Thymus (tissue), 11 donors: Measurements from ENCODE around the gene HNRNPUL2. TPM values are rescaled to one million over a fixed set of nuclear protein-coding genes. Genes with fewer than 3 reads are reported as not detected.
A peak's percentile ranks its signal among the peaks of the same experiment; 100 is the strongest.
"Not testable (repeated sequence)": the region's sequence is repeated elsewhere in the genome, so short reads cannot be mapped to it uniquely, and the experiment has no call there.

Experiments used
- DNase-seq, 9 donors: peaks; one replicate each; pipeline ENCODE4 v3.0.0-alpha.2; 2013; ENCODE audit warnings: low spot score in 9 of 9, low read depth in 6 of 9, missing footprints in 1 of 9
- H3K27ac ChIP-seq, 2 donors: one replicate each; pipeline ENCODE4 v1.5.1; 2013; ENCODE audit warnings: control low read depth in 1 of 2, low read depth in 1 of 2, low read length in 1 of 2, mild to moderate bottlenecking in 1 of 2, moderate library complexity in 1 of 2
- H3K27me3 ChIP-seq, 2 donors: one replicate each; pipeline ENCODE4 v1.5.1; 2013; ENCODE audit warnings: low read length in 1 of 2; ENCODE audit not compliant: control insufficient read depth in 2 of 2, insufficient read depth in 1 of 2
- H3K36me3 ChIP-seq, 2 donors: one replicate each; pipeline ENCODE4 v1.5.1; 2013; ENCODE audit warnings: low read length in 1 of 2, mild to moderate bottlenecking in 1 of 2, moderate library complexity in 1 of 2; ENCODE audit not compliant: control insufficient read depth in 2 of 2, insufficient read depth in 2 of 2
- H3K4me1 ChIP-seq, 2 donors: one replicate each; pipeline ENCODE4 v1.5.1; 2013; ENCODE audit warnings: low read length in 2 of 2; ENCODE audit not compliant: control insufficient read depth in 2 of 2, insufficient read depth in 2 of 2
- H3K4me3 ChIP-seq, 2 donors: one replicate each; pipeline ENCODE4 v1.5.1; 2013; ENCODE audit warnings: low read length in 2 of 2, control low read depth in 1 of 2, mild to moderate bottlenecking in 1 of 2
- H3K9me3 ChIP-seq, 2 donors: one replicate each; pipeline ENCODE4 v1.5.1; 2013; ENCODE audit warnings: low read length in 1 of 2, mild to moderate bottlenecking in 1 of 2; ENCODE audit not compliant: control insufficient read depth in 2 of 2, insufficient read depth in 1 of 2
- WGBS: extraction: QIAGEN DNeasy Blood & Tissue Kit; methylation state at CpG from one replicate; pipeline ENCODE4 v1.1.7; 2013; 5-methylcytosine and 5-hydroxymethylcytosine counted together
- polyA plus RNA-seq: library from polyadenylated mRNA; stranded (reverse); fragments of 200-250 nt; gene quantifications from one replicate; pipeline ENCODE4 v1.2.3, GENCODE V29; 2013
- total RNA-seq: library from RNA; stranded (reverse); fragments of 120-200 nt; gene quantifications from one replicate; pipeline ENCODE4 v1.2.4, GENCODE V29; 2013
- donor health status: healthy.

The HNRNPUL2 gene
- total and polyA plus RNA-seq, 2 donors = 7.7 to 44.7 TPM

- H3K27me3 ChIP-seq = no peaks in the 10 kb centered on the region
These were observed 48.2 kb downstream of the HNRNPUL2 start, which contains the start of gene UBXN1 for GRCh38 chr11:62678770-62679696. TSS of gene UBXN1 (minus strand) at chr11:62679073. CDS start at chr11:62678923, 150 bp downstream.

GRCh38 chr11:62678433-62678769 lies 48.9 kb downstream of the HNRNPUL2 start:
- peaks cover 7 to 24% of the 10 kb centered on the region in 2 donors for H3K4me1 ChIP-seq
- no peak for DNase-seq
- WGBS = 6% methylated on average over 16 of the region's 16 CpGs

More at GRCh38 chr11:62678770-62679696, 48.2 kb downstream of the HNRNPUL2 start, which contains the start of gene UBXN1:
- DNase-seq = peak; percentile 56 to 92 (median 82)
- Histone ChIP-seq H3K36me3 (peaks cover 19 to 31% of the 10 kb centered on the region in 2 donors), H3K4me3 (peak within 1 kb of the TSS; percentile 56 to 99), H3K27ac (peak within 1 kb of the TSS; percentile 83 to 87), H3K4me1 (peaks cover 7 to 24% of the 10 kb centered on the region in 2 donors), H3K9me3 (no peaks in the 10 kb centered on the region)
- 11% methylated on average over 55 of the region's 55 CpGs for WGBS

DNA sequence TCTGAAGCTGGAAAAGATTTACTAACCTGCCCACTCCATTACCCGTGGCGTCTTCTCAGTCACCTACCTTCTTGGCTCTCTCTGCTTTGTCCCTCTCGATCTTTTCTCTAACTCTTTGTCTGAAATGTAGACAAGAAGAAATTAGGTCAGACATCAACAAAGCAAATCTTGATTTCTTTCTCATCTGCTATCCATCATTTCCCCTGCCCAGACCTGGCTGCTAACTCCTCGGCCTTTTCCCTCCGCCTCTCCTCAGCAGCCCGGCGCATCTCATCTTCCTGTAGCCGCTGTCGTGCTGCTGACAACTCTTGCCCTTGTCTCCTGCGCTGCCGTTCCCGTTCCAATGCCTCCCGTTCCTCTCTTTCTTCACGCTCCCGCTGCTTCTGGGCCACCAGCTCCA lies 49.5 kb downstream of the HNRNPUL2 start:
- Histone ChIP-seq H3K4me1 (peaks cover 8 to 30% of the 10 kb centered on the region in 2 donors), H3K27ac (peak overlapping the region in 1 of 2 donors; percentile 26), H3K9me3 (no peaks in the 10 kb centered on the region), H3K27me3 (no peaks in the 10 kb centered on the region), H3K4me3 (peak overlapping the region; percentile 56 to 99), H3K36me3 (peaks cover 19 to 41% of the 10 kb centered on the region in 2 donors)
- WGBS = 96% methylated on average over 15 of the region's 15 CpGs
- DNase-seq = no peak

More at GRCh38 chr11:62678433-62678769, 48.9 kb downstream of the HNRNPUL2 start:
- Histone ChIP-seq H3K4me3 (peak overlapping the region; percentile 56 to 99), H3K36me3 (peaks cover 19 to 36% of the 10 kb centered on the region in 2 donors), H3K9me3 (no peaks in the 10 kb centered on the region), H3K27me3 (no peaks in the 10 kb centered on the region), H3K27ac (peak overlapping the region; percentile 83 to 87)

DNA sequence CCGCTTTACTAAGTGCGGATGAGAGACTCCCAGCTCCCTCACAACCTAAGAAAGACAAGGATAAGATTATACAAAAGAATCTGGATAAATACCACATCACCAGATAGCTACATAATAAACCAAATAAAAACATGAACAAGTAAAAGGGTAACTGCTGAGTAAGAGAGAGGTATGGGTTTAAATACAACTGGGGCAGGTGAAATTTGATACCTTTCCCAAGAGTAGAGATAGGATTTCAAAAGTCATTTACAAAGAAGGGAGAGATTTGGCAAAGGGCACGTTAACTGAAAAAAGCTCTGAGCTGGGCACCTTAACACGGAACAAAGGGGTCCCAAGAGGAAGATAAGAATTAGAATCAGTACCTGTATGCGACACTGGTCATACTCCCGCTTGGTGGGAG lies 50.1 kb downstream of the HNRNPUL2 start:
- WGBS = 95% methylated on average over 6 of the region's 6 CpGs
- Histone ChIP-seq H3K4me3 (no peak overlapping the region), H3K36me3 (peaks cover 19 to 41% of the 10 kb centered on the region in 2 donors), H3K9me3 (peaks cover 0 to 1% of the 10 kb centered on the region in 2 donors), H3K4me1 (peaks cover 13 to 35% of the 10 kb centered on the region in 2 donors), H3K27me3 (no peaks in the 10 kb centered on the region), H3K27ac (no peak overlapping the region)
- DNase-seq = no peak

- Histone ChIP-seq H3K27me3 (no peaks in the 10 kb centered on the region), H3K27ac (no peak overlapping the region), H3K36me3 (peaks cover 19 to 41% of the 10 kb centered on the region in 2 donors), H3K4me3 (no peak overlapping the region), H3K4me1 (peaks cover 14 to 37% of the 10 kb centered on the region in 2 donors), H3K9me3 (peaks cover 0 to 4% of the 10 kb centered on the region in 2 donors)
- no peak for DNase-seq
- 85% methylated on average over 6 of the region's 6 CpGs for WGBS
These were observed 50.6 kb downstream of the HNRNPUL2 start for GRCh38 chr11:62676698-62677097.

- H3K4me1 ChIP-seq = peaks cover 16 to 42% of the 10 kb centered on the region in 2 donors
- H3K27me3 ChIP-seq, H3K4me3 ChIP-seq, H3K9me3 ChIP-seq, H3K27ac ChIP-seq, DNase-seq: not testable (repeated sequence)
- peaks cover 19 to 41% of the 10 kb centered on the region in 2 donors for H3K36me3 ChIP-seq
- WGBS = 97% methylated on average over 10 of the region's 10 CpGs
These were observed 51.8 kb downstream of the HNRNPUL2 start for GRCh38 chr11:62675415-62675814.

GRCh38 chr11:62673196-62673525 lies 54.1 kb downstream of the HNRNPUL2 start:
- Histone ChIP-seq H3K4me1 (peaks cover 15 to 38% of the 10 kb centered on the region in 2 donors), H3K27ac (no peak overlapping the region), H3K9me3 (peaks cover 0 to 4% of the 10 kb centered on the region in 2 donors), H3K27me3 (no peaks in the 10 kb centered on the region), H3K4me3 (no peak overlapping the region), H3K36me3 (peaks cover 19 to 41% of the 10 kb centered on the region in 2 donors)
- no peak for DNase-seq
- WGBS = 98% methylated on average over 2 of the region's 2 CpGs

DNA sequence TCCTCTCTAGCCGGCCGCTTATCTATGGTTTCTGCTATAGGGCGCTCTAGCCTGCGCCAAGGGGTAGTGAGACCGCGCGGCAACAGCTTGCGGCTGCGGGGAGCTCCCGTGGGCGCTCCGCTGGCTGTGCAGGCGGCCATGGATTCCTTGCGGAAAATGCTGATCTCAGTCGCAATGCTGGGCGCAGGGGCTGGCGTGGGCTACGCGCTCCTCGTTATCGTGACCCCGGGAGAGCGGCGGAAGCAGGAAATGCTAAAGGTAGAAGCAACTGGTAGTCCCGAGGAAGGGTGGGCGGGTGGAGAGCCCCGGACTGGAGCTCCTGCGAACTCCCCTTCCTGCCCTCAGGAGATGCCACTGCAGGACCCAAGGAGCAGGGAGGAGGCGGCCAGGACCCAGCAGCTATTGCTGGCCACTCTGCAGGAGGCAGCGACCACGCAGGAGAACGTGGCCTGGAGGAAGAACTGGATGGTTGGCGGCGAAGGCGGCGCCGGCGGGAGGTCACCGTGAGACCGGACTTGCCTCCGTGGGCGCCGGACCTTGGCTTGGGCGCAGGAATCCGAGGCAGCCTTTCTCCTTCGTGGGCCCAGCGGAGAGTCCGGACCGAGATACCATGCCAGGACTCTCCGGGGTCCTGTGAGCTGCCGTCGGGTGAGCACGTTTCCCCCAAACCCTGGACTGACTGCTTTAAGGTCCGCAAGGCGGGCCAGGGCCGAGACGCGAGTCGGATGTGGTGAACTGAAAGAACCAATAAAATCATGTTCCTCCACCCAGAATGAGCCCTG lies 55.5 kb downstream of the HNRNPUL2 start, which contains the start of the genes LBHD1 and UQCC3:
Gene LBHD1, minus strand, starts transcription at position 660 of the 782 bp plus-strand sequence. CDS start 2,236 bp downstream, outside the sequence.
Gene UQCC3, plus strand, starts transcription at position 66 of the 782 bp plus-strand sequence. Its CDS starts 73 bp downstream, at position 139.
- Histone ChIP-seq H3K4me1 (peaks cover 14 to 35% of the 10 kb centered on the region in 2 donors), H3K36me3 (peaks cover 14 to 43% of the 10 kb centered on the region in 2 donors), H3K27me3 (no peaks in the 10 kb centered on the region), H3K27ac (peak within 1 kb of the TSS; percentile 94), H3K9me3 (peaks cover 0 to 6% of the 10 kb centered on the region in 2 donors), H3K4me3 (peak within 1 kb of the TSS; percentile 77 to 97)
- WGBS = under 1% methylated on average over 59 of the region's 59 CpGs
- peak in 8 of 9 donors; percentile 43 to 89 (median 70) for DNase-seq
